ENCODE data around the gene INTS3.
A peak's percentile ranks its signal among the peaks of the same experiment; 100 is the strongest.
"Not testable (repeated sequence)": the region's sequence is repeated elsewhere in the genome, so short reads cannot be mapped to it uniquely, and the experiment has no call there.

INTS3 gene

GRCh38 chr1:153705484-153705883 lies 22.4 kb upstream of the INTS3 start:
- no peak for DNase-seq (ENCODE audit: low read depth in 2 of 2)

DNA sequence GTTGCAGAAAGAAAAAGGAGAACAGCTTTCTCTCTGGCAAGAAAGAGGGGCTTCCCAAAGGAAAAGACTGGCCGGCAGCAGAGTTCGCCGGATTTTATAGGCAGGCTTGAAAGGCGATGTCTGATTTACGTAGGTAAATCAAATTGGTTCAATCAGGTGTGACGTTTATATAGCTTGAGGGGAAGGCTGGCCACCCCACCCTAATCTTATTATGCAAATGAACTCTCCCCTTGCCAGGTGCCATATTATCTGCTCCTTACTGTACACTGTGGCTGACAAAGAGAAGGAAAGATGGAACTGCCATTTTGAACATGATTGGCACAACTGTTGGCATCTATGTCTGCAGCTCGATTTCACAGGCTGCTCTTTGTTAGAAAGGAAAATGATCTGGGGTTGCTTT lies 16.8 kb upstream of the INTS3 start:
- DNase-seq (ENCODE audit: low read depth in 2 of 2): no peak

DNA sequence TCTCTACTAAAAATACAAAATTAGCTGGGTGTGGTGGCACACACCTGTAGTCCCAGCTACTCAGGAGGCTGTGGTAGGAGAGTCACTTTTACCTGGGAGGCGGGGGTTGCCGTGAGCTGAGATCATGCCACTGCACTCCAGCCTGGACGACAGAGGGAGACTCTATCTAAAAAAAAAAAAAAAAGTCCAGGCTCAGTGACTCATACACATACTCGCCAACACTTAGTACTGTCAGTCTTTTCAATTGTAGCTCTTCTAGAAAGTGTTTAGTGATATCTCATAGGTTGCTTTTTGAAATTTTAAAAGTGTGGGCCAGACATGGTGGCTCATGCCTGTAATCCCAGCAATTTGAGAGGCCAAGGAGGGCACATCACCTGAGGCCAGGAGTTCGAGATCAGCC lies 11.6 kb upstream of the INTS3 start:
- DNase-seq (ENCODE audit: low read depth in 2 of 2): not testable (repeated sequence)

DNA sequence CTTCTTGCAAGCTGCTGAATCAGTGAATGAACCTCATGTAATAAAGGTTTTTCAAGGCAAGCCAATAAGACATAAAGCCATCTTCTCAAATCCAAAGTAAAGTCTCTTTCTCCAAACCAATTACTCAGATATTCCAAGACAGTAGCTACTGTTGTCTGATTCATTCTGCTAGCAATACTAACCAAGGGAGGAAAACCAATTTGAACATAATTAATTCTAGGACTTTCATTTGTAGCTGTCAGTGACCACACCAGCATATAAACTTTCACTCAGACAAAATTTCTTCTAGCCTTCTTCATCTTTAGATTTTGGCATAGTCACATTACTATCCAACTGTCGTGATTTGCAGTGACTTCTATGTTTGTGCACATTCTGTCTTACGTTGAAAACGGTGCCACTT lies 10.5 kb upstream of the INTS3 start:
- no peak for DNase-seq (ENCODE audit: low read depth in 2 of 2)

DNA sequence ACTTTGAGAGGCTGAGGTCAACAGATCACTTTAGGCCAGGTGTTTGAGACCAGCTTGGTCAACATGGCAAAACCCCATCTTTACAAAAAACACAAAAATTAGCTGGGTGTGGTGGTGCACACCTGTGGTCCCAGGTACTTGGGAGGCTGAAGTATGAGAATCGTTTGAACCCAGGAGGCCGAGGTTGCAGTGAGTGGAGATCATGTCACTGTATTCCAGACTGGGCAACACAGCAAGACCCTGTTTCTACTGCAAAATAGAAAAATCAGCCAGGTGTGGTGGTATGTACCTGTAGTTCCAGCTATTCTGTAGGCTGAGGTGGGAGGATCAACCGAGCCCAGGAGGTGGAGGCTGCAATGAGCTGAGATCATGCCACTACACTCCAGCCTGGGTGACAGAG lies 4.2 kb upstream of the INTS3 start:
- DNase-seq (ENCODE audit: low read depth in 2 of 2): no peak

DNA sequence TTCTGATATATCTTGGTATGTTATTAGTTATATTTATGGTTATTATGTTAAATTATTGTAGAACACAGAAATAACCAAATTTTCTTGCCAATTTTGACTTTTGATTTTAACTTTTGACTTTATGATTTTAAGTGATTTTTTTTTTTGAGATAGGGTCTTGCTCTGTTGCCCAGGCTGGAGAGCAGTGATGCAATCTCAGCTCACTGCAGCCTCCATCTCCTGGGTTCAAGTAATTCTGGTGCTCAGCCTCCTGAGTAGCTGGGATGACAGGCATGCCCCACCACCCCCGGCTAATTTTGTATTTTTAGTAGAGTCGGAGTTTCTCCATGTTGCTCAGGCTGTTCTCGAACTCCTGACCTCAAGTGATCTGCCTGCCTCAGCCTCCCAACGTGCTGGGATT lies 3.2 kb upstream of the INTS3 start:
- not testable (repeated sequence) for DNase-seq (ENCODE audit: low read depth in 2 of 2)

GRCh38 chr1:153728305-153729066 lies 636 bp downstream of the INTS3 start:
- DNase-seq (ENCODE audit: low read depth in 2 of 2): peak in 1 of 2 donors; percentile 8

- DNase-seq (ENCODE audit: low read depth in 2 of 2): no peak
Observed at GRCh38 chr1:153730468-153730988, 2.7 kb downstream of the INTS3 start.

DNA sequence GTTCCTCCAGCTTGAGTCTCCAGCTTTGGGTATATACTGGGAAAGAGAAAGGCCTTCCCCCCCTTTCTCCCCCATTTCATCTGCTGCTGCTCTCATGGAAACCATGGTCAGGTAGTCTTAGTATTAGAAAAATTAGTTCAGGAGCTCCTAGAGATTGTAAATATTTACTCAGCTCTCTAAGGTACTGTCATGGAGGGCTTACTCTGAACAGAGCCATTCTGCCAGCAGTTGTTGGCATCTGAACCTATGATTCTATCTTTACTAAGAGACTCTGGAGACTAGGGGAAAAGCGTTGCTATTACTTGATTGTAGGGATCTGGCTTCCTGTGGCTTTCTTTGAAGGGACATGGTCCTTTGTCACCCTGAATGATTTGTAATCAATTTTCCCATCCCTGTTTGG lies 6.1 kb downstream of the INTS3 start:
- DNase-seq (ENCODE audit: low read depth in 2 of 2): no peak

GRCh38 chr1:153734396-153735089 lies 6.7 kb downstream of the INTS3 start:
- DNase-seq (ENCODE audit: low read depth in 2 of 2): no peak

DNA sequence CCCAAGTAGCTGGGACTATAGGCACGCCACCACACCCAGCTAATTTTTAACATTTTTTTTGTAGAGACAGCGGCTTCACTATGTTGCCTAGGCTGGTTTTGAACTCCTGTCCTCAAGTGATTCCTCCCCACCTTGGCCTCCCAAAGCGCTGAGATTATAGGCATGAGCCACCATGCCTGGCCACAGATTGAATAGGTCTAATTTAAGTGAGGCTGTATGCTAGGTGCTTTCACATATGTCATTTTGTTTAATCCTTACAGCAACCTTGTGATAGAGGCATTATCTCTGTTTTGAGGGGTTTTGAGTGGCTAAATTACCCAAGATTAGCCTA lies 7.2 kb downstream of the INTS3 start:
- no peak for DNase-seq (ENCODE audit: low read depth in 2 of 2)

GRCh38 chr1:153741986-153742385 lies 14.1 kb downstream of the INTS3 start:
- DNase-seq (ENCODE audit: low read depth in 2 of 2): no peak

DNA sequence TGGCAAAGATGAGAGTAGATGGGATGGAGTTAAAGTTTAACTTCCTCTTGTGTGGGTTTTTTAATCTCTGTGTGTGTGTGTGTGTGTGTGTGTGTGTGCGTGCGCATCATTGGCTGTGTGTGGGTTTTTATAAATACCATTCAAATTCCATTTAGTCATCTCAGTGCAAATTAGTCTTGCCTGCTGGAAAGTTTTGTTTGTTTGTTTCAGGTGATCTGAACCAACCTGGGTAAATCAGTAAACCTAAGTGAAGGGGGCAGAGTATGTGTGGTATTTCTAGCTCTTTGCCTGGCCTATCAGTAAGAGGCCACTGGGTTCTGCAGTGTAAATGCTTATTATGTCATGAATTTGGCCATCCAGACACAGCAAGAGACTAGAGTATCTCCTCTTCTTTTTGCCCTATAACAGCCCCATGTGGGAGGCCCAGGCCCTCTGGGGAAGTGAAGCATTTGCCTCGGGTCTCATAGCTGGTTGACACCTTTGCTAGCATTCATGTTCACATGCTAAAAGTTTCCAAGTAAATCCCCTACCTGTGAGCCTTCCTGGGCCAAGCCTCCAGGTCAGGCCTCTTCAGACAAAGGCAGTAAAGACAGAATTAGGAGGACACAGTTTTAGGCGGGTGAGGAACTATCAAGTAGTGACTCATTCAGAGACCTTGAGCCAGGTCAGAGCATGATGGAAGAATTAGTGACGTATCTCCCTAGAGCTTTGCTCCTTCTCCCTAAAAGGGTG lies 14.7 kb downstream of the INTS3 start:
- no peak for DNase-seq (ENCODE audit: low read depth in 2 of 2)

DNA sequence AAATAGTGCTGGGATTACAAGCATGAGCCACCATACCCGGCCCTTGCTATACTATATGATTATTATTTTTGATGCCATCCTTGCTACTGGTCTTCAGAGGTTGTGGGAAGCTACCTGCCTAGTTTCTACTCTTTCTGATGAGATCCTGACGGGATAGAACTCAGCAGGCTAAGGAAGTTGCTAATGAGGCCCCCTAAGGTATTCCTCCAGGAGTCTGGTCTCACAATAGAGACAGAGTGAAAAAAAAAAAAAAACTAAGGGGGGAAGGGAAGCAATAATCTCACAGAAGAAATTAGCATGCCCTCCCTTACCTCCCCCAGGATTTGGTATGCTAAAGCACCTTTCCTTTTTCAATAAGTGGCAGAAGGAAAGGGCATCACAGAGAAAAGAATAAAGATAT lies 17.6 kb downstream of the INTS3 start:
- DNase-seq (ENCODE audit: low read depth in 2 of 2): no peak

DNA sequence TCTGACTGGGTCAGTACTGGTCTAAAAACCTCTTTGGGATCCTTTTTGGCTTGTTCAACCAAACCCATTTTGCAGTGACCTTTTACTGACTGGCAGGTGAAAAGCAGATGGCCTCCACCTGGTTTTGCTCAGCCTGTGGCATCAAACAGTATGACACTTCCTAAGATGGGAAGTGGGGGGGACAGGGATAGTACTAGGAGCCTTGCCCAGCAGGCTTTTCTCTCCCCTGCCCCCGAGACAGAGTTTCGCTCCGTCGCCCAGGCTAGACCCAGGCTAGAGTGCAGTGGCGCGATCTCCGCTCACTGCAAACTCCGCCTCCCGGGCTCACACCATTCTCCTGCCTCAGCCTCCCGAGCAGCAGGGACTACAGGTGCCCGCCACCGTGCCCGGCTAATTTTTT lies 18.3 kb downstream of the INTS3 start:
- DNase-seq (ENCODE audit: low read depth in 2 of 2): no peak

- no peak for DNase-seq (ENCODE audit: low read depth in 2 of 2)
Observed at GRCh38 chr1:153748903-153749302, 21.1 kb downstream of the INTS3 start.

GRCh38 chr1:153749408-153750005 lies 21.7 kb downstream of the INTS3 start:
- peak; percentile 52 to 55 for DNase-seq (ENCODE audit: low read depth in 2 of 2)

DNA sequence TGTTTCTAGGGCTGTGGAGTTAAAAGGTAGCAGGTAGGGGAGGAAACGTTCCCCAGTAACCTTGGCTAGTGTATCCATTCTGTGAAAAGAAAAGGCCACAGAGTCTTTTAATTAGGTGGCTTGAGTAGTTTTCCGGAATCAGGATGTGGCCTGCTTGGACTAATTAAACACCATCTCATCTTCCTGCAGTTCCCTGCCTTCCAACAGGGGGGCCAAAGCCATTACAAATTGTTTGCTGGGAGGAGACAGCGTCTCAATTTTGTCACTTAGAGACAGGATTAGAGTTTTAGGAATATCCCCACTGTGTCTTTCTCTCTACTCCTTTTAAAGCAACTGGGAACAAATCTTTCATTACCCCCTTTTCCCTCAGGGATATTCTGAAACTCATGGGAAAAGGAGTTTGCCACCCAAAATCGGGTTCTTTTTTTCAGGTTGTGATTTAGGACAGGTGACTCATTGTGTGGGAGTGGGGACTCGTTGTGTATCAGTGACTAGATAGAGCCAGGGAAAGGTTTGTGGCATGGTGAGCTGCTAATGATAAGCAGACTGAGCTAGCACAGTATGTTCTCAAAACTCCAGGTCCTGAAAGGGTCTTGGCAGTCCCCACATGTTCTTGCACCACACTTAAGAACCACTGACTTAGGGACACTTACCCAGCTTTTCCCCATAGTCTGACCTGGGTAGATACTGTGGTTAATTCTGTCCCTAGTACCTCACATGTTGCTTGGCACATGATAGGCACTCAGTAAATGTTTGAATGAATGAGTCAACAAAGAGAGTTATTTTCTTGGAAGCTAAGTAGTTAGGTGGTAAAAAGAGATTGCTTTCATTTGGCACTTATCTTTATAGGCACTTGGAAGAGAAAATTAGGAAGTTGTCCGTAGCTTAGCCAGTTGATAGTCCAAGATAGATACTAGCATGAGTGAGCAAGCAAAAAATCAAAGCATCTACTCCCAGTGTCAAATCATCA lies 22.5 kb downstream of the INTS3 start:
- no peak for DNase-seq (ENCODE audit: low read depth in 2 of 2)

- DNase-seq (ENCODE audit: low read depth in 2 of 2): no peak
Observed at GRCh38 chr1:153752072-153752471, 24.2 kb downstream of the INTS3 start.

DNA sequence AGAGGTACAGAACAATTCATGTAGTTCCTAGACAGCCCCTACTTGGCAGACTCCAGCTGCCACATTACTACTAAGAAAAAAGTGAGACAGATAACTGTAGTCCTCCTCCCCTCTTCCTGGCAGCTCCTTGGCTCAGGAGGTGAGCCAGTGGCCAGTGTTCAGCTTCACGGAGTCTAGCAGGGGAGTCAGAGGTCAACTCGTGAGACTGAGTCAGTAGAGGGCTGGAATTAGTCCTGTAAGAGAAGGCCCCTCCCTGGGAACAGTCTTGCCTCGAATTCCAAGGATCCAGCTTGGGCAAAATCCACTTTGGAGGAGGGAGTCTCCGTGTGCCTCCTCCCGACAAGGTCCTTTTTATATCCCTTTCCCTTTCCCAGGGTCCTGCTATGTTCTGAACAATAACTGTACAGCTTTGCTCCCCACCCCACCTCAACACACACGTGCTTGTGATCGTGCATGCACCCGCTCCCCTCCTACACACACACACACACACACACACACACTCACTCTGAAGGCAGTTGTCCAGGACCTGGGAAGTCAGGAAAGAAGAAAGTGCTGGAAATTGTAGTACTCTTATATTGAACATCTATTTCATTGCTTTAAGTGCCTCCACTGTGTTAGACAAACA lies 24.8 kb downstream of the INTS3 start:
- no peak for DNase-seq (ENCODE audit: low read depth in 2 of 2)

DNA sequence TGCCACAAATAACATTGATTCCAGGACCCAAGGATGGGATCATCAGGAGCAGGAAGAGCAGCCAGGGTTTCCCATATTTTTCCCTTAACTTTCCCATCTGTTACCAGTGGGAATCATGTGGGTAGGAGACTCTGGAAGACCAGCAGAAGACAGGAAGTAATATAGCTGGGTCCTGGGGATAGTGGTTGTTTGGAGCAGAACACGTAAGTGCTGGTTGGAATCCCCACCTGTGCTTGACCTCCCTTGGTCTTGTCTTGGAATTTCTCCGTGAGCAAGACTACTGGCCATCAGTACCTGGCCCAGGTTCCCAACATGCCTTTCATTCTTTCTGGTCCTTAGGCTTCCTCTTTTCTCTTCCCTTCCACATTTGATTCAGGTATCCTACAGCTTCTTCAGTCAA lies 26.4 kb downstream of the INTS3 start:
- DNase-seq (ENCODE audit: low read depth in 2 of 2): no peak

All from stimulated activated CD8-positive, alpha-beta memory T cell treated with anti-CD3 and anti-CD28 coated beads, Interleukin-7, amount 100 ng/mL, for 1 hour (primary cell).